ENCODE measurements around the gene KAZN. TPM values are rescaled to one million over a fixed set of nuclear protein-coding genes. Genes with fewer than 3 reads are reported as not detected.

Gene KAZN
- total RNA-seq, 2 donors from 2014 or later, result 3.4 to 12.2 TPM

DNA sequence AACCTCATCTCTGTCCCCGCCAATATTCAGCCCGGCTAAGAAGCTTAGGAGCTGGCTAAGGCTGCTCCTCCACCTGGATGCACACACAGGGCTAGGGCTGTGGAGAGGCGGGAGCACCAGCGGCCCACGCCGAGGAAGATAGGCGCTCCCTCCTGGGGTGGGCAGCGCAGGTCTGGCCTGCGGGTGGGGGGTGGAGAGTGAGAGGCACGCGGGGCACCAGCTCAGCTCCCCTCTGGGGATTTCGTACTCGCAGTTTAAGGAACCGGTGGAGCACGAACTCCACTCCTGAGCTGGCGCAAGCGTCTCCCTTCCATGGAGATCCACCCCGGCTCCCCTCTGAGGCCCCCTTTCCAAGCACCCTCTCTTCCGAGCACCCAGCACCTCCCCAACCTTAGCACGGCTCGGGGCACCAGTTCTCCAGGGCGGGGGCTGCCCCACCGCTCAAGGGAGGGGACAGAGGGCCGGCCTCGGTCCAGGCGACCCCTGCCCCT, 433 bp upstream of the KAZN start:
- Histone ChIP-seq H3K4me1 (peaks cover 30% of the 10 kb centered on the region), H3K4me3 (no peak overlapping the region), H3K27ac (no peak overlapping the region), H3K9me3 (no peaks in the 10 kb centered on the region), H3K36me3 (replicated peaks in 1 of 2; ENCODE audit: insufficient read depth in 1 of 2, low read depth in 2 of 2) (no peaks in the 10 kb centered on the region), H3K27me3 (peaks cover 0 to 11% of the 10 kb centered on the region in 2 donors)
- intact Hi-C loops (cut with DNase I), result no loop called here
- 2 to 7% methylated on average over 6 to 25 of the region's 26 CpGs for whole genome bisulfite sequencing, 2 donors
- TF ChIP-seq, protein P1, sequence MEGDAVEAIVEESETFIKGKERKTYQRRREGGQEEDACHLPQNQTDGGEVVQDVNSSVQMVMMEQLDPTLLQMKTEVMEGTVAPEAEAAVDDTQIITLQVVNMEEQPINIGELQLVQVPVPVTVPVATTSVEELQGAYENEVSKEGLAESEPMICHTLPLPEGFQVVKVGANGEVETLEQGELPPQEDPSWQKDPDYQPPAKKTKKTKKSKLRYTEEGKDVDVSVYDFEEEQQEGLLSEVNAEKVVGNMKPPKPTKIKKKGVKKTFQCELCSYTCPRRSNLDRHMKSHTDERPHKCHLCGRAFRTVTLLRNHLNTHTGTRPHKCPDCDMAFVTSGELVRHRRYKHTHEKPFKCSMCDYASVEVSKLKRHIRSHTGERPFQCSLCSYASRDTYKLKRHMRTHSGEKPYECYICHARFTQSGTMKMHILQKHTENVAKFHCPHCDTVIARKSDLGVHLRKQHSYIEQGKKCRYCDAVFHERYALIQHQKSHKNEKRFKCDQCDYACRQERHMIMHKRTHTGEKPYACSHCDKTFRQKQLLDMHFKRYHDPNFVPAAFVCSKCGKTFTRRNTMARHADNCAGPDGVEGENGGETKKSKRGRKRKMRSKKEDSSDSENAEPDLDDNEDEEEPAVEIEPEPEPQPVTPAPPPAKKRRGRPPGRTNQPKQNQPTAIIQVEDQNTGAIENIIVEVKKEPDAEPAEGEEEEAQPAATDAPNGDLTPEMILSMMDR (IDR thresholded peaks at IDR 0.05), result no peak
- no peak for TF ChIP-seq POLR2A (IDR thresholded peaks at IDR 0.05)
- ATAC-seq, result peak; percentile 37
- DNase-seq, result no peak

DNA sequence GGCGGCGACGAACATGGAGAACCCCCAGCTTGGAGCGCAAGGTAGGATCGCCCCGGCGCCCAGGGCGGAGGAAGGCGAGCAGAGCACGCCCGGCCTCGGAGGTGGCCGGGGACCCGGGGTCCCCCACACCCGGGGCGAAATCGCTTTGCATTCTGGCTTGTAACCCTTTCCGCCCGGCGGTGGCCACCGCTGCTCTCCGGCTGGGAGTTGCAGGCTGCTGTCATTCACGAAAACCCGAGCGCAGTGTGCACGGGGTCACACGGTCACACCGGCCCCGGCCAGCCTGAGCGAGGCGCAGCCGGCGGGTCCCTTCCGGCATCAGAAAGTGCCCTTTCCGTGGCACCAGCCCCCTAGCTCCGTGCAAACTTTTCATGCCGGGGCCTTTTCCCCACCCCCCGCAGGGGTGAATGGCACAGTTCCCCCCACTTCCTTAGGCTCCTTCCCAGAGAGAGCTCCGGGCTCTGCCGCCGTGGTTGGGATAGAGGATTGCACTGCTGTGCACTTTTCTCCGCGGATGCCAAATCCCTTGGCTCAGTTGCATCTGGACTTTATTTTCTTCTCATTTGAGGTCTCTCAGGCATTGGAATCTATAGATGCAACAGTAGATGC, 802 bp downstream of the KAZN start:
- H3K36me3 ChIP-seq (replicated peaks in 1 of 2; ENCODE audit: insufficient read depth in 1 of 2, low read depth in 2 of 2), result no peaks in the 10 kb centered on the region
- peaks cover 0 to 11% of the 10 kb centered on the region in 2 donors for H3K27me3 ChIP-seq
- ATAC-seq, result no peak
- peaks cover 30% of the 10 kb centered on the region for H3K4me1 ChIP-seq
- no peak overlapping the region for H3K4me3 ChIP-seq
- WGBS, 2 donors, result 0 to 2% methylated on average over 6 to 43 of the region's 43 CpGs
- no peak for DNase-seq
- no peaks in the 10 kb centered on the region for H3K9me3 ChIP-seq
- TF ChIP-seq, protein P1 (IDR thresholded peaks at IDR 0.05), result no peak
- no peak for TF ChIP-seq POLR2A (IDR thresholded peaks at IDR 0.05)
- intact Hi-C loops (cut with DNase I), result no loop called here
- no peak overlapping the region for H3K27ac ChIP-seq

DNA sequence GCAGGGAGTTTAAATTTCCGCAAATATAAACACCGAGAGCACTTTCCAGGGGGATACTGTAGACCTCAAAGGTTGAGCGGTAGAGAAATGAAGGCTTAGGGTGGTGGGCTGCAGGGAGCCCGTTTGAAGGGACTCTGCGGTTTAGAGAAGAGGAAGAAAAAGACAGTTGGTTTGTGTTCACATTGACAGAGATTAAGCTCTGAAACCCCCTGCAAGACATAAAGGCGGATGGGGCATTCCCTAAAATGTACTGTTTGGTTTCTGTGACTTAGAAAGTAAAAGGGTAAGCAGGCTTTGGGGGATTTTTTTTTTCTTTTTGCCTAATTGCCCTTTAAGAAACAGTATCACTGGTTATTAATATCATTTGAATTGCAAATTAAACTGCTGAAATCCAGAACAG, 1.3 kb downstream of the KAZN start:
- Histone ChIP-seq H3K9me3 (no peaks in the 10 kb centered on the region), H3K36me3 (replicated peaks in 1 of 2; ENCODE audit: insufficient read depth in 1 of 2, low read depth in 2 of 2) (no peaks in the 10 kb centered on the region), H3K4me1 (peaks cover 30% of the 10 kb centered on the region), H3K4me3 (no peak overlapping the region), H3K27ac (no peak overlapping the region), H3K27me3 (peaks cover 0 to 11% of the 10 kb centered on the region in 2 donors)
- intact Hi-C loops (cut with DNase I), result no loop called here
- TF ChIP-seq, protein P1 (IDR thresholded peaks at IDR 0.05), result no peak
- TF ChIP-seq POLR2A (IDR thresholded peaks at IDR 0.05), result no peak
- no peak for DNase-seq
- WGBS, 2 donors, result 22 to 31% methylated on average over 6 of the region's 6 CpGs
- ATAC-seq, result no peak

GRCh38 chr1:14600405-14601112, 2.1 kb downstream of the KAZN start:
- H3K27ac ChIP-seq, result no peak overlapping the region
- intact Hi-C loops (cut with DNase I), result no loop called here
- no peaks in the 10 kb centered on the region for H3K36me3 ChIP-seq (replicated peaks in 1 of 2; ENCODE audit: insufficient read depth in 1 of 2, low read depth in 2 of 2)
- peaks cover 30% of the 10 kb centered on the region for H3K4me1 ChIP-seq
- no peaks in the 10 kb centered on the region for H3K9me3 ChIP-seq
- no peak for TF ChIP-seq POLR2A (IDR thresholded peaks at IDR 0.05)
- TF ChIP-seq, protein P1 (IDR thresholded peaks at IDR 0.05), result no peak
- 37 to 51% methylated on average over 12 of the region's 12 CpGs for WGBS, 2 donors
- DNase-seq (no peak), ATAC-seq (no peak)
- H3K4me3 ChIP-seq, result no peak overlapping the region
- H3K27me3 ChIP-seq, result peaks cover 0 to 11% of the 10 kb centered on the region in 2 donors

Measured in body of pancreas (tissue), 4 donors.